GM18858 (cell line): ENCODE measurements around the gene GPRIN1.

Experiments
- ATAC-seq: cut with Tn5 transposase; IDR thresholded peaks from one replicate; pipeline ENCODE4 v1.9.1; 2021; ENCODE audit not compliant: unreplicated experiment

Gene GPRIN1

GRCh38 chr5:176625512-176625911 lies 15.6 kb upstream of the GPRIN1 start:
- ATAC-seq: no peak

DNA sequence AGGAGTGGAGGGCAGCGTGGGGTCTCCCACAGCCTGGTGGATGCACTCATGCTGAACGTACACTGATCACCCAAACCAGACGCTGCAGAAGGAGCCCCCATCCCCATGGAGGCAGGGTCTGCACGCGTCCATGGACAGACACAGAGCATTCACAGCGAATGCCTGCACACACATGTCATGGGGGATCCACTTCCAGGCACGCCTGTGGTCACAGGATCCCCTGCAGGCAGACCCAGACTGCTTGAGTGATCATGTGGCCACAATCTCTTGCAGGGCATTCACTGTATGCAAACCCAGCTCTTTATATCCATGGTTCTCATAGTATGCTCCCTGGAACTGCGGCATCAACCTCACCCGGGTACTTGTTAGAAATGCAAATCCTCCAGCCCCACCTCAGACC lies 15.0 kb upstream of the GPRIN1 start:
- no peak for ATAC-seq

- ATAC-seq: no peak
These were observed 14.2 kb upstream of the GPRIN1 start for GRCh38 chr5:176624142-176624541.

DNA sequence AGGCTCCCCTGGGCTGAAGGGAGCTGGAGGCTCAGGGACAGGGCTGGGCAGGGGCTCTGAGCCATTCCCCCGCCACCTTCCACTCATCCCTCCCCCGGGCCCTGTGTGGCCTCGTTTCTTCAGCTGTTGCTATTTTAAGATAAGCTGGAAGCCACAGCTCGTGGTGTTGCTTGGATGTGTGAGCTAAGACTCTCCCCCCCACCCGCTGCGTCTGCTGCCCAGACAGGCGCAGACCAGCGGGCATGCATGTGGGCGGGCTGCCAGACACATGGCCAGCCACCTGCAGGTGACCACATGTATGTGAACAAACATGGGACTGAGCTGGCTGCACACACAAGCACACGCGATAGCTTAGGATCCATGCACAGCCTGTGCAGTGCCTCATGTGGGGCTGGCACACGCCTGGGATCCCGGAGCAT lies 11.7 kb upstream of the GPRIN1 start:
- no peak for ATAC-seq

- ATAC-seq: no peak
These were observed 10.5 kb upstream of the GPRIN1 start for GRCh38 chr5:176620333-176620981.

- ATAC-seq: no peak
These were observed 9.8 kb upstream of the GPRIN1 start for GRCh38 chr5:176619569-176620332.

- ATAC-seq: no peak
These were observed 9.2 kb upstream of the GPRIN1 start for GRCh38 chr5:176619203-176619568.

DNA sequence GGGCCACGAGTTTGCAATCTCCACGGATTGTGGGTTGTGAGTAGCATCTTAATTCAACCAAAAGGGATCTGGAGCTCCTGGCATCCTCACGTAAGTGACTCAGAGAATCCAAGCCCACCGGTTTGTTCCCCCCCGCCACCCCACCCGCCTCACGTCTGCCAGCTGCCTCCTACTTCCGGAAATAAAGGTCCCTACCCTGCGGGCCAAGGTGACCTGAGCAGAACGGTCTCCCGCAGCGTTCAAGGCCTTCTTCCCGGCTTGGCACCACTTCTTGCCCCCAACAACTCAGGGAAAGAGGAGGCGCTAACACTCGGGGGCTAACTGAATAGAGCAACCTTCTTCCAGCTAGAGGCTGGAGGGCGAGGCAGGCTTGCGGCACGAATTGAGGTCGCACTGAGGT lies 8.8 kb upstream of the GPRIN1 start:
- no peak for ATAC-seq

- ATAC-seq: no peak
These were observed 6.6 kb upstream of the GPRIN1 start for GRCh38 chr5:176616511-176616910.

GRCh38 chr5:176614805-176615478 lies 5.0 kb upstream of the GPRIN1 start:
- no peak for ATAC-seq

- no peak for ATAC-seq
These were observed 2.9 kb upstream of the GPRIN1 start for GRCh38 chr5:176612855-176613254.

DNA sequence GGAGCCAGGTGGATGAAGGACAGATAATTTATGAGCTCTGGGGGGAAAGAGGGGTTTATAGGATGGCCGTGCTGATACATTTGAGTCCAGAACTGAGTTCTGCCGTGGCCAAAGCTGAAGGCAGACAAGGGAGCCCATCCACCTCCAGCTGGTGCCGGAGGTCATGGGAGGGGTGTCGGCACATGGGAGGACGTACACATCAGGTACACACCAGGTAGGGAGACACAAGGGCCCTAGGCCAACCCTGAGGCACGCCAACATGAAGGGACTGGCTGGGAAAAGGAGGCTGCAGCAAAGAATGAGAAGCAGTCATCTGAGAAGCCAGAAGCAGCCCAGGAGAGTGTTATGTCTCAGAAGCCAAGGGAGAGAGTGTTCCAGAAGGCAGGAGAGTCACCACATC lies 2.1 kb upstream of the GPRIN1 start:
- no peak for ATAC-seq

DNA sequence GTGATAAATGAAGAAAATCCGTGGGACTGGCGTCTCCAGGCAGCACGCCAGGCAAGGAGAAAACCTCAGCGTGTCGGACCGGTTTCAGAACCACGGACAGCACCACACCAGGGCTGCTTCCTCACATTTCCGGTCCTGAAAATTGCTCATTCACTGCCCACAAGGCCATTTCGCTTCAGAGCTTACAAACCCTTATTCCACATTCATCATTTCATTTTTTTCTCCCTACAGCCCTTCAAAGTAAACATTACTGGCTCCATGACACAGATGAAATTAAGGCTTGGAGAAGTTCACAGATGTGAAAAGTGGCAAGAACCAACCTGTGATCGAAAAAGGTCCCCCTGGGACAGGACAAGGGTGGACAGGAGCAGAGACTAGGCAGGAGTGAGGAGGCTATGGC lies 1.5 kb upstream of the GPRIN1 start:
- no peak for ATAC-seq

- no peak for ATAC-seq
These were observed 448 bp upstream of the GPRIN1 start for GRCh38 chr5:176610435-176610773.

DNA sequence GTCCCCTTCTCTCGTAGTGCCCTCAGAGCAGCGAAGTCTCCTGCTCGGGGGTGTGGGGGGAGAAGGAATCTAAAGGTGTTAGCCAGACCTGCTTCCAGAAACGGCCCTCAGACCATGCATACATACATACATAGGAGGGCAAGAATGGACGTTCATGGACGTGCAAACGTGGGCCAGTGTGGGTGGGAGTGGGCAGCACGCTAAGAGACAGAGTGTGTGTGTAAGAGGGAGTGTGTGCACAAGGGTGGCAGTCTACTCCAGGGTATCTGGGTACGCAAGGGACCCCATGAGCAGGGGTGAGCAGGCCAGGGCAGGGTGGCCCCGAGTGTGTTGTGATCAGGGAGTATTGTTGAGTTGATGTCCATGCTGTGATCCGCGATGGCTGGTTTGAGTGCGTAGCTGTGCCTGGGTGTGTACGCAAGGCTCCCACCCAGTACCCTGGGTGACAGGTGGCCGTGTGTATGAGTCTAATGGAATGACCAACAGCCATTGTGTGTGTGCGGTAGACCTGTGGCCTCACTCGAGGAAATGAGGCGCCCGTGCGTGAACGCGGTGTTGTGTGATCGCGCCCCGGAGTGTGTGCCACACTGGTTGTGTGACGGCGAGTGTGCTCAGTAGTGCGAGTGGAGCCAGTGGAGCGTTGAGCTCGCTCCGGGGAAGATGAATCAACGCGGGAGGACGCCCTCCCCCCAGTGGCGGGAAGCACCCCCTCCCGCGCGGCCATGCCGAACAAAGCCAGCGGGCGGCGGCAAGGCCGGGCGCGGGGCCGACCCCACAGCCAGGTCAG lies 826 bp downstream of the GPRIN1 start:
- ATAC-seq: peak; percentile 12

DNA sequence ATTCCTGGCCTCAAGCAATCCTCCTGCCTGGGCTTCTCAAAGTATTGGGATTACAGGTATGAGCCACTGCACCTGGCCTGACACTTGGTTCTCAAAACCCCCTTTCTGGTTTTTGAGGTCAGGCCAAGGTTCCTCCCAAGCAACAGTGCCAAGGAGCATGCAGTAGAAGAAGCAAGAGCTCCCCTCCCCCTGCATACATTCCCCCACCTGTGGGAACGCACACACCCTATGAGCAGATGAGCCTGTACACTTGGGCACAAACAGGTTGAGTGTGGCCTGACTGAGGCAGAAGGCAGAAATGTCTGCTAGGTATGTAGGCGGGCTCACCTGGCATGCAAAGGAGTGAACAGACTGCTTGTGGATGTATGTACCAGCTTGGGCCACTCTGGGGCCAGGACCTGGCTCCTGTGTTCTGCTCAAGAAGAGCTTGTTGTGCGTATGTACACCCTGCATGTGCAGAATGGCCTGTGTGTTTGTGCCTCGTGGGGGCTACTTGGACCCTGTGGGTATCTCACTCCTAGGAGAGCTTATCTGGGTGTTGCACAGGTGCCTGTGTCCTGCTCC lies 1.7 kb downstream of the GPRIN1 start:
- no peak for ATAC-seq

GRCh38 chr5:176606875-176607274 lies 3.1 kb downstream of the GPRIN1 start:
- no peak for ATAC-seq

- no peak for ATAC-seq
These were observed 3.9 kb downstream of the GPRIN1 start for GRCh38 chr5:176606032-176606431.

DNA sequence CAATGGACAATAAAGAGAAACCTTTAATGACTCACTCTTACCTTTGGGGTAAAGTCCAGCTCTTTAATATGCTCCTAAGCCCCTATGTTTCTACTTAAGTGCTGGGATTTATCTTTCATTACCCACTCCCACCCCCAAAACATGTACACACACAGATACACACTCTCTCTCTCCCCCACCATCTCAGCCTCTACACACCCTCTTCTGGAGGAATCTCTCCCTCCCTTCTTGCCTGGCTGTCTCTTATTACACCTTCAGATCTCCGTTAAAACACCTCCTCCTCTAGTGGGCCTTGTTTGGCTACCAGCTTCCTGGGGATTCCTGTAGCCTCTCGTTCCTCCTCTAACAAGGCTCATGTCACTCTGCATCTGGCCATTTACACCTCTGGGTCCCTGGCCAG lies 6.9 kb downstream of the GPRIN1 start:
- ATAC-seq: no peak

- no peak for ATAC-seq
These were observed 8.0 kb downstream of the GPRIN1 start for GRCh38 chr5:176601901-176602482.
